ENCODE data around the gene NCKAP1. TPM values are rescaled to one million over a fixed set of nuclear protein-coding genes. Genes with fewer than 3 reads are reported as not detected.
"Not testable (repeated sequence)": the region's sequence is repeated elsewhere in the genome, so short reads cannot be mapped to it uniquely, and the experiment has no call there.

Gene NCKAP1
- total and polyA plus RNA-seq, 4 experiments from 2014 or later, result 0.24 to 6.3 (median 3.2) TPM

- H3K36me3 ChIP-seq (ENCODE audit: insufficient read depth, low read length), result no peaks in the 10 kb centered on the region
- H3K4me3 ChIP-seq (ENCODE audit: low read length in 2 of 2), result no peak overlapping the region
- H3K27me3 Mint-ChIP-seq, result no peaks in the 10 kb centered on the region
- H3K9me3 ChIP-seq (ENCODE audit: control insufficient read depth in 1 of 2, low read length in 2 of 2), result no peaks in the 10 kb centered on the region
- H3K4me3 Mint-ChIP-seq, result no peak overlapping the region
- H3K27ac Mint-ChIP-seq, result no peak overlapping the region
- H3K4me1 ChIP-seq (ENCODE audit: insufficient read depth, low read length), result no peaks in the 10 kb centered on the region
- H3K36me3 Mint-ChIP-seq, result peaks cover 15 to 18% of the 10 kb centered on the region in 2 donors
- H3K27ac ChIP-seq (ENCODE audit: low read depth, low read length), result no peak overlapping the region
- POLR2A ChIA-PET (ENCODE audit: partially characterized antibody), result no interaction called here
- CTCF ChIA-PET (ENCODE audit: partially characterized antibody), result interaction anchor here (1.1 to 1.3 kb wide), 2 partner anchors 15 to 21 kb away, joined by 3 read pairs; no protein-coding TSS in a partner anchor
- no peaks in the 10 kb centered on the region for H3K4me1 Mint-ChIP-seq
- no peaks in the 10 kb centered on the region for H3K27me3 ChIP-seq (ENCODE audit: insufficient read depth, low read length)
- H3K9me3 Mint-ChIP-seq, result peaks cover 0 to 2% (median 0%) of the 10 kb centered on the region in 8 donors
- intact Hi-C loops (cut with micrococcal nuclease), result no loop called here
- no peak for DNase-seq
These were observed 37.4 kb downstream of the NCKAP1 start for GRCh38 chr2:183000846-183001245.

GRCh38 chr2:182999348-183000028, 38.8 kb downstream of the NCKAP1 start:
- CTCF ChIA-PET (ENCODE audit: partially characterized antibody), result interaction anchor here (1.1 to 1.3 kb wide), 2 partner anchors 13 to 20 kb away, joined by 3 read pairs; no protein-coding TSS in a partner anchor
- no peak for DNase-seq
- H3K9me3 Mint-ChIP-seq, result peaks cover 0 to 2% (median 0%) of the 10 kb centered on the region in 8 donors
- no peak overlapping the region for H3K27ac ChIP-seq (ENCODE audit: low read depth, low read length)
- H3K4me1 ChIP-seq (ENCODE audit: insufficient read depth, low read length), result no peaks in the 10 kb centered on the region
- no peak overlapping the region for H3K4me3 Mint-ChIP-seq
- no peaks in the 10 kb centered on the region for H3K27me3 Mint-ChIP-seq
- H3K9me3 ChIP-seq (ENCODE audit: control insufficient read depth in 1 of 2, low read length in 2 of 2), result no peaks in the 10 kb centered on the region
- intact Hi-C loops (cut with micrococcal nuclease), result no loop called here
- H3K27me3 ChIP-seq (ENCODE audit: insufficient read depth, low read length), result no peaks in the 10 kb centered on the region
- POLR2A ChIA-PET (ENCODE audit: partially characterized antibody), result no interaction called here
- no peaks in the 10 kb centered on the region for H3K4me1 Mint-ChIP-seq
- peaks cover 15 to 25% of the 10 kb centered on the region in 2 donors for H3K36me3 Mint-ChIP-seq
- no peak overlapping the region for H3K4me3 ChIP-seq (ENCODE audit: low read length in 2 of 2)
- no peaks in the 10 kb centered on the region for H3K36me3 ChIP-seq (ENCODE audit: insufficient read depth, low read length)
- H3K27ac Mint-ChIP-seq, result no peak overlapping the region

GRCh38 chr2:182994228-182994912, 43.9 kb downstream of the NCKAP1 start:
- Histone ChIP-seq H3K4me3 (ENCODE audit: low read length in 2 of 2) (no peak overlapping the region), H3K9me3 (ENCODE audit: control insufficient read depth in 1 of 2, low read length in 2 of 2) (no peaks in the 10 kb centered on the region), H3K27ac (ENCODE audit: low read depth, low read length) (no peak overlapping the region), H3K27me3 (ENCODE audit: insufficient read depth, low read length) (no peaks in the 10 kb centered on the region), H3K36me3 (ENCODE audit: insufficient read depth, low read length) (no peaks in the 10 kb centered on the region), H3K4me1 (ENCODE audit: insufficient read depth, low read length) (no peaks in the 10 kb centered on the region)
- ChIA-PET POLR2A (ENCODE audit: partially characterized antibody) (no interaction called here), CTCF (ENCODE audit: partially characterized antibody) (interaction anchor here (1.2 kb wide), 1 partner anchor 15 kb away, joined by 3 read pairs; no protein-coding TSS in a partner anchor)
- DNase-seq, result no peak
- Mint-ChIP-seq H3K4me3 (no peak overlapping the region), H3K9me3 (no peaks in the 10 kb centered on the region), H3K27ac (no peak overlapping the region), H3K4me1 (no peaks in the 10 kb centered on the region), H3K27me3 (no peaks in the 10 kb centered on the region), H3K36me3 (peaks cover 18 to 23% of the 10 kb centered on the region in 2 donors)
- intact Hi-C loops (cut with micrococcal nuclease), result no loop called here

GRCh38 chr2:182982941-182983340, 55.3 kb downstream of the NCKAP1 start:
- Histone ChIP-seq H3K4me3 (ENCODE audit: low read length in 2 of 2) (no peak overlapping the region), H3K36me3 (ENCODE audit: insufficient read depth, low read length) (peaks cover 3% of the 10 kb centered on the region), H3K27ac (ENCODE audit: low read depth, low read length) (no peak overlapping the region), H3K4me1 (ENCODE audit: insufficient read depth, low read length) (no peaks in the 10 kb centered on the region), H3K9me3 (ENCODE audit: control insufficient read depth in 1 of 2, low read length in 2 of 2) (no peaks in the 10 kb centered on the region), H3K27me3 (ENCODE audit: insufficient read depth, low read length) (no peaks in the 10 kb centered on the region)
- no peaks in the 10 kb centered on the region for H3K27me3 Mint-ChIP-seq
- no peak overlapping the region for H3K4me3 Mint-ChIP-seq
- ChIA-PET CTCF (ENCODE audit: partially characterized antibody) (interaction anchor here (4.2 kb wide), 1 partner anchor 317 kb away, joined by 42 read pairs; no protein-coding TSS in a partner anchor), POLR2A (ENCODE audit: partially characterized antibody) (no interaction called here)
- no peak for DNase-seq
- no peak overlapping the region for H3K27ac Mint-ChIP-seq
- intact Hi-C loops (cut with micrococcal nuclease), result loop anchor here (5.0 kb wide), 1 partner anchor 54 kb away; the partner anchor contains the start of gene NCKAP1
- H3K9me3 Mint-ChIP-seq, result no peaks in the 10 kb centered on the region
- no peaks in the 10 kb centered on the region for H3K4me1 Mint-ChIP-seq
- H3K36me3 Mint-ChIP-seq, result peaks cover 6 to 10% of the 10 kb centered on the region in 2 donors

GRCh38 chr2:182981475-182981874, 56.8 kb downstream of the NCKAP1 start:
- H3K4me1 ChIP-seq (ENCODE audit: insufficient read depth, low read length); H3K27me3 Mint-ChIP-seq; H3K27ac Mint-ChIP-seq; H3K36me3 ChIP-seq (ENCODE audit: insufficient read depth, low read length); H3K4me3 Mint-ChIP-seq; H3K9me3 ChIP-seq (ENCODE audit: control insufficient read depth in 1 of 2, low read length in 2 of 2); H3K4me3 ChIP-seq (ENCODE audit: low read length in 2 of 2); DNase-seq; H3K27ac ChIP-seq (ENCODE audit: low read depth, low read length); POLR2A ChIA-PET (ENCODE audit: partially characterized antibody); H3K4me1 Mint-ChIP-seq; H3K27me3 ChIP-seq (ENCODE audit: insufficient read depth, low read length); H3K9me3 Mint-ChIP-seq: not testable (repeated sequence)
- CTCF ChIA-PET (ENCODE audit: partially characterized antibody), result interaction anchor here (1.4 to 4.2 kb wide), 5 partner anchors 10 to 795 kb away, joined by 5 to 42 read pairs (median 17); no protein-coding TSS in a partner anchor
- peaks cover 6 to 10% of the 10 kb centered on the region in 2 donors for H3K36me3 Mint-ChIP-seq
- intact Hi-C loops (cut with micrococcal nuclease), result loop anchor here (2.0 to 5.0 kb wide), 2 partner anchors 56 to 741 kb away; partner anchors contain the start of gene NCKAP1

- H3K27ac ChIP-seq (ENCODE audit: low read depth, low read length), result no peak overlapping the region
- no peak overlapping the region for H3K4me3 Mint-ChIP-seq
- no peaks in the 10 kb centered on the region for H3K9me3 Mint-ChIP-seq
- no peaks in the 10 kb centered on the region for H3K4me1 ChIP-seq (ENCODE audit: insufficient read depth, low read length)
- no peak overlapping the region for H3K27ac Mint-ChIP-seq
- peaks cover 5% of the 10 kb centered on the region for H3K36me3 ChIP-seq (ENCODE audit: insufficient read depth, low read length)
- peaks cover 3 to 9% of the 10 kb centered on the region in 2 donors for H3K36me3 Mint-ChIP-seq
- intact Hi-C loops (cut with micrococcal nuclease), result loop anchor here (1.0 to 5.0 kb wide), 3 partner anchors 57 to 740 kb away; partner anchors contain the start of gene NCKAP1
- H3K27me3 ChIP-seq (ENCODE audit: insufficient read depth, low read length), result no peaks in the 10 kb centered on the region
- DNase-seq, result no peak
- no peaks in the 10 kb centered on the region for H3K4me1 Mint-ChIP-seq
- no peaks in the 10 kb centered on the region for H3K9me3 ChIP-seq (ENCODE audit: control insufficient read depth in 1 of 2, low read length in 2 of 2)
- no peaks in the 10 kb centered on the region for H3K27me3 Mint-ChIP-seq
- CTCF ChIA-PET (ENCODE audit: partially characterized antibody), result interaction anchor here (0.7 to 4.2 kb wide), 23 partner anchors 10 to 794 kb away, joined by 3 to 42 read pairs (median 3); partner anchors contain the start of gene DUSP19
- POLR2A ChIA-PET (ENCODE audit: partially characterized antibody), result no interaction called here
- H3K4me3 ChIP-seq (ENCODE audit: low read length in 2 of 2), result no peak overlapping the region
These were observed 57.6 kb downstream of the NCKAP1 start for GRCh38 chr2:182980652-182981051.

GRCh38 chr2:182980115-182980514, 58.1 kb downstream of the NCKAP1 start:
- H3K36me3 ChIP-seq (ENCODE audit: insufficient read depth, low read length), result peaks cover 5% of the 10 kb centered on the region
- Mint-ChIP-seq H3K27me3 (no peaks in the 10 kb centered on the region), H3K36me3 (peaks cover 3 to 9% of the 10 kb centered on the region in 2 donors), H3K9me3 (no peaks in the 10 kb centered on the region), H3K27ac (no peak overlapping the region), H3K4me1 (no peaks in the 10 kb centered on the region), H3K4me3 (no peak overlapping the region)
- POLR2A ChIA-PET (ENCODE audit: partially characterized antibody), result no interaction called here
- CTCF ChIA-PET (ENCODE audit: partially characterized antibody), result interaction anchor here (0.7 to 4.2 kb wide), 26 partner anchors 10 to 794 kb away, joined by 3 to 42 read pairs (median 3); partner anchors contain the start of gene DUSP19
- no peaks in the 10 kb centered on the region for H3K27me3 ChIP-seq (ENCODE audit: insufficient read depth, low read length)
- no peaks in the 10 kb centered on the region for H3K4me1 ChIP-seq (ENCODE audit: insufficient read depth, low read length)
- no peak overlapping the region for H3K27ac ChIP-seq (ENCODE audit: low read depth, low read length)
- H3K4me3 ChIP-seq (ENCODE audit: low read length in 2 of 2), result no peak overlapping the region
- H3K9me3 ChIP-seq (ENCODE audit: control insufficient read depth in 1 of 2, low read length in 2 of 2), result no peaks in the 10 kb centered on the region
- peak in 4 of 5 donors; percentile 22 to 47 (median 25) for DNase-seq
- intact Hi-C loops (cut with micrococcal nuclease), result loop anchor here (1.0 to 5.0 kb wide), 3 partner anchors 57 to 739 kb away; partner anchors contain the start of gene NCKAP1
